IMR-90 (cell line): Measurements from ENCODE around the gene RCAN2. TPM values are rescaled to one million over a fixed set of nuclear protein-coding genes. Genes with fewer than 3 reads are reported as not detected.

Source experiments
- ATAC-seq: fragments of 200-7000 bp; cut with Tn5 transposase; 2 replicates; pipeline ENCODE4 v1.9.1; 2020; ENCODE audit warnings: low read depth, mild to moderate bottlenecking, moderate library complexity
- BruUV-seq: library from RNA; stranded (reverse); fragments of 400-500 nt; replicated peaks from 2 replicates; lab custom pipeline; 2021; lab: Mats Ljungman, UMichigan
- CTCF ChIA-PET: fragments of 300-600 bp; formaldehyde crosslinking; extraction: SDS; loops from one replicate; lab custom pipeline; 2021; ENCODE audit warnings: antibody characterized with exemption; lab: Yijun Ruan, JAX
- POLR2A ChIA-PET: fragments of 300-600 bp; sonication (Branson Sonifier 250); formaldehyde crosslinking; loops from one replicate; lab custom pipeline; 2022; ENCODE audit warnings: antibody characterized with exemption; ENCODE audit not compliant: unreplicated experiment; lab: Charles Lee
- DNase-seq: peaks from one replicate; pipeline ENCODE4 v3.0.0; 2013
- H2AFZ ChIP-seq: replicated peaks from 2 replicates; pipeline ENCODE3; 2013; ENCODE audit warnings: low read length, mild to moderate bottlenecking; ENCODE audit not compliant: poor library complexity
- H2AK5ac ChIP-seq: 2 replicates; pipeline ENCODE4 v1.6.1; 2013; ENCODE audit warnings: low read depth, low read length, inconsistent platforms
- H2AK9ac ChIP-seq: replicated peaks from 2 replicates; pipeline ENCODE3; 2013; ENCODE audit warnings: mild to moderate bottlenecking, low read depth, low read length, moderate library complexity; ENCODE audit not compliant: poor library complexity
- H2BK120ac ChIP-seq: 2 replicates; pipeline ENCODE4 v1.6.1; 2013; ENCODE audit warnings: low read depth, low read length, inconsistent platforms
- H2BK15ac ChIP-seq: 3 replicates; pipeline ENCODE4 v1.6.1; 2013; ENCODE audit warnings: low read depth, low read length, inconsistent platforms
- H2BK20ac ChIP-seq: 2 replicates; pipeline ENCODE4 v1.6.1; 2013; ENCODE audit warnings: low read depth, mild to moderate bottlenecking, inconsistent platforms, low read length, moderate library complexity
- H2BK5ac ChIP-seq: 2 replicates; pipeline ENCODE4 v1.6.1; 2013; ENCODE audit warnings: mild to moderate bottlenecking, low read depth, low read length, inconsistent platforms; ENCODE audit not compliant: poor library complexity, severe bottlenecking
- H3K14ac ChIP-seq: replicated peaks from 2 replicates; pipeline ENCODE4 v1.6.1; 2013; ENCODE audit warnings: low read depth, low read length, inconsistent platforms
- H3K18ac ChIP-seq: 2 replicates; pipeline ENCODE4 v1.6.1; 2013; ENCODE audit warnings: low read depth, low read length, control low read depth
- H3K23ac ChIP-seq: 2 replicates; pipeline ENCODE4 v1.6.1; 2013; ENCODE audit warnings: low read depth, low read length, inconsistent platforms
- H3K27ac ChIP-seq: 2 replicates; pipeline ENCODE4 v1.5.1; 2013; ENCODE audit warnings: mild to moderate bottlenecking, control low read depth, low read length; ENCODE audit not compliant: insufficient read depth
- H3K27me3 ChIP-seq: 2 replicates; pipeline ENCODE4 v1.6.1; 2013; ENCODE audit warnings: low read length; ENCODE audit not compliant: control insufficient read depth, insufficient read depth
- H3K36me3 ChIP-seq: 2 replicates; pipeline ENCODE4 v1.6.1; 2013; ENCODE audit warnings: low read length, mixed read lengths; ENCODE audit not compliant: control insufficient read depth, insufficient read depth
- H3K4ac ChIP-seq: 2 replicates; pipeline ENCODE4 v1.6.1; 2013; ENCODE audit warnings: low read depth, low read length, inconsistent platforms
- H3K4me1 ChIP-seq: 2 replicates; pipeline ENCODE4 v1.6.1; 2013; ENCODE audit warnings: low read length, mixed read lengths; ENCODE audit not compliant: control insufficient read depth, insufficient read depth
- H3K4me2 ChIP-seq: 2 replicates; pipeline ENCODE4 v1.6.1; 2013; ENCODE audit warnings: low read depth, mild to moderate bottlenecking, control low read depth, low read length, moderate library complexity
- H3K4me3 ChIP-seq: 2 replicates; pipeline ENCODE4 v1.5.1; 2013; ENCODE audit warnings: low read depth, mild to moderate bottlenecking, control low read depth, low read length, moderate library complexity; ENCODE audit not compliant: insufficient read depth
- H3K56ac ChIP-seq: 2 replicates; pipeline ENCODE4 v1.6.1; 2013; ENCODE audit warnings: low read length, inconsistent platforms; ENCODE audit not compliant: insufficient read depth; ENCODE audit errors: extremely low read depth
- H3K79me1 ChIP-seq, 2 experiments: 2 replicates each; pipeline ENCODE4 v1.6.1; 2013; ENCODE audit warnings: low read length in 2 of 2, inconsistent platforms in 1 of 2, low read depth in 1 of 2
- H3K9ac ChIP-seq: 2 replicates; pipeline ENCODE4 v1.6.1; 2013; ENCODE audit warnings: low read depth, low read length, control low read depth
- H3K9me1 ChIP-seq: 2 replicates; pipeline ENCODE4 v1.6.1; 2013; ENCODE audit warnings: low read length, inconsistent platforms; ENCODE audit not compliant: insufficient read depth
- H3K9me3 ChIP-seq: 2 replicates; pipeline ENCODE4 v1.6.1; 2013; ENCODE audit warnings: low read length; ENCODE audit not compliant: control insufficient read depth, insufficient read depth
- H4K20me1 ChIP-seq: 2 replicates; pipeline ENCODE4 v1.6.1; 2013; ENCODE audit warnings: low read length, inconsistent platforms; ENCODE audit not compliant: insufficient read depth
- H4K5ac ChIP-seq: 2 replicates; pipeline ENCODE4 v1.6.1; 2013; ENCODE audit warnings: mild to moderate bottlenecking, low read depth, low read length, control low read depth
- H4K8ac ChIP-seq, 2 experiments: 2 replicates each; pipeline ENCODE4 v1.6.1; 2013; ENCODE audit warnings: low read depth in 2 of 2, low read length in 2 of 2, control low read depth in 1 of 2, inconsistent platforms in 1 of 2
- H4K91ac ChIP-seq: 2 replicates; pipeline ENCODE4 v1.6.1; 2013; ENCODE audit warnings: low read depth, low read length, inconsistent platforms; ENCODE audit not compliant: insufficient read depth
- BHLHE40 ChIP-seq: fragments of 150-350 bp; IDR thresholded peaks from 2 replicates; pipeline ENCODE4 v1.6.1; 2016; ENCODE audit warnings: mild to moderate bottlenecking, low read depth, low read length
- CEBPB ChIP-seq: IDR thresholded peaks from 2 replicates; pipeline ENCODE4 v1.6.1; 2012; ENCODE audit warnings: low read depth, low read length, improper control_type of control experiment
- MAFK ChIP-seq: IDR thresholded peaks from 2 replicates; pipeline ENCODE4 v1.6.1; 2012; ENCODE audit warnings: low read depth, low read length, improper control_type of control experiment
- RAD21 ChIP-seq: IDR thresholded peaks from 2 replicates; pipeline ENCODE4 v1.6.1; 2012; ENCODE audit warnings: low read length, improper control_type of control experiment
- RCOR1 ChIP-seq: IDR thresholded peaks from 2 replicates; pipeline ENCODE4 v1.6.1; 2012; ENCODE audit warnings: mild to moderate bottlenecking, low read length, improper control_type of control experiment; ENCODE audit not compliant: insufficient replicate concordance
- SMC3 ChIP-seq: fragments of 150-350 bp; IDR thresholded peaks from 2 replicates; pipeline ENCODE4 v1.6.1; 2016; ENCODE audit warnings: low read depth, mild to moderate bottlenecking, antibody characterized with exemption, low read length, moderate library complexity
- WGBS, 2 experiments: methylation state at CpG; one replicate each; pipeline versions ENCODE4 v1.1.5 to v1.1.7; 2013; ENCODE audit warnings: missing lambda C conversion rate in 2 of 2; ENCODE audit not compliant: insufficient read length in 1 of 2; ENCODE audit errors: extremely low coverage in 2 of 2; 5-methylcytosine and 5-hydroxymethylcytosine counted together
- dilution Hi-C: fragments of 300-500 bp; cut with HindIII; formaldehyde crosslinking; loops from one replicate; pipeline ENCODE4 v1.14.3; 2018; ENCODE audit warnings: low sequenced_read_pairs; ENCODE audit not compliant: unreplicated experiment
- in situ Hi-C: fragments of 300-500 bp; cut with MboI; formaldehyde crosslinking; loops from 3 replicates; pipeline ENCODE4 v1.14.3; 2019; ENCODE audit warnings: low sequenced_read_pairs, inconsistent platforms, mixed read lengths
- intact Hi-C: fragments of 100-400 bp; cut with micrococcal nuclease; formaldehyde crosslinking; loops from 2 replicates; pipeline ENCODE4 v1.10.0; 2022
- polyA plus RNA-seq, 3 experiments: library from polyadenylated mRNA; depleted of rRNA; stranded (reverse); fragments of >200 nt; gene quantifications; 2 replicates each; pipeline ENCODE4 v1.2.3, GENCODE V29; 2012; ENCODE audit warnings: low replicate concordance in 1 of 3
- total RNA-seq: library from RNA; depleted of rRNA; stranded (reverse); fragments of >200 nt; gene quantifications from 2 replicates; pipeline ENCODE4 v1.2.3, GENCODE V29; 2012
- TF ChIP-seq, protein P1 (sequence below): conservative IDR thresholded peaks from 2 replicates; pipeline ENCODE4 v1.5.1; 2012; ENCODE audit warnings: mild to moderate bottlenecking, low read depth, low read length, improper control_type of control experiment

The RCAN2 gene
- total and polyA plus RNA-seq, 2 of the 4 experiments (the other 2 are of a cell fraction) = 1.3 to 1.8 TPM

DNA sequence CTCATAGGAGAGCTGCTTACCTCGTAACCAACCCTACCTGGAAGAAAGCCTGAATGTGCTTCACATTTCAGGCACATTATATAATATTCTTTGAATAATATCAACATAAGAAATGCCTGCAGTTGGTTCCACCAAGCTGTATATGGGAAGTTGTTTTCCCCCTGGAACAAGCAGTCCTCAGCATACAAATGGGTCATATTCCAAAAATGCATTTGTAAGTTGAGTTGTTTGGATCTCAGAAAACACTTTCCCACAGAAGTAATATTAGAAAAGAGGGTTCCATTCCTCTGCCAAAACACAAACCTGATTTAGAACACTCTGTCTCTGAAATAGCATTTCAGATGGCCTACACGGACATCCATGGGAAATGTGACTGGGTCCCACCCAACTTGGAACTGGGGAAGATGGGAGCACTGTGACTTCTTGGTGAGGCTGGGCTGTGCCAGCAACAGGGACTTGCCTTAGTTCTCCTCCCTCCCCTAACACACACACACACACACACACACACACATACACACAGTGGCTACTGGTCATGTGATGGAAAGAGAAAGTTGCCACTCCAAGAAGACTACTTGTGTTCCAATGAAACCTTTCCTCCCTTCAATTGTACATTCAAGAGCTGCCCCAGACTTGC, 11.4 kb upstream of the RCAN2 start:
- Histone ChIP-seq H3K4me3 (no peak overlapping the region), H3K23ac (no peak overlapping the region), H3K27me3 (no peaks in the 10 kb centered on the region; the same call in 1 of the 2 replicates), H3K27ac (no peak overlapping the region), H4K8ac (no peak overlapping the region), H4K91ac (no peak overlapping the region), H3K9me3 (no peaks in the 10 kb centered on the region), H3K79me1 (no peaks in the 10 kb centered on the region), H3K4me2 (no peak overlapping the region), H3K4ac (no peak overlapping the region), H3K56ac (no peak overlapping the region), H3K9me1 (no peaks in the 10 kb centered on the region), H2BK120ac (no peak overlapping the region), H2AK9ac (no peak overlapping the region), H3K9ac (no peak overlapping the region), H2BK20ac (no peak overlapping the region), H3K4me1 (no peaks in the 10 kb centered on the region), H3K36me3 (no peaks in the 10 kb centered on the region), H4K20me1 (no peaks in the 10 kb centered on the region), H2BK5ac (no peak overlapping the region), H3K18ac (no peak overlapping the region), H2BK15ac (no peak overlapping the region), H3K14ac (no peak overlapping the region), H2AFZ (no peak overlapping the region), H2AK5ac (no peak overlapping the region), H4K5ac (no peak overlapping the region)
- DNase-seq = no peak
- dilution Hi-C loops = no loop called here
- no peak for ATAC-seq
- in situ Hi-C loops = no loop called here
- no CpG with 5 or more reads among the region's 2 CpGs for WGBS, 2 experiments
- ChIA-PET POLR2A (no interaction called here), CTCF (no interaction called here)
- no TSS peak for BruUV-seq
- intact Hi-C loops = no loop called here
- TF ChIP-seq SMC3 (no peak), CEBPB (no peak), BHLHE40 (no peak), MAFK (no peak), RCOR1 (no peak), RAD21 (no peak)
- TF ChIP-seq, protein P1, sequence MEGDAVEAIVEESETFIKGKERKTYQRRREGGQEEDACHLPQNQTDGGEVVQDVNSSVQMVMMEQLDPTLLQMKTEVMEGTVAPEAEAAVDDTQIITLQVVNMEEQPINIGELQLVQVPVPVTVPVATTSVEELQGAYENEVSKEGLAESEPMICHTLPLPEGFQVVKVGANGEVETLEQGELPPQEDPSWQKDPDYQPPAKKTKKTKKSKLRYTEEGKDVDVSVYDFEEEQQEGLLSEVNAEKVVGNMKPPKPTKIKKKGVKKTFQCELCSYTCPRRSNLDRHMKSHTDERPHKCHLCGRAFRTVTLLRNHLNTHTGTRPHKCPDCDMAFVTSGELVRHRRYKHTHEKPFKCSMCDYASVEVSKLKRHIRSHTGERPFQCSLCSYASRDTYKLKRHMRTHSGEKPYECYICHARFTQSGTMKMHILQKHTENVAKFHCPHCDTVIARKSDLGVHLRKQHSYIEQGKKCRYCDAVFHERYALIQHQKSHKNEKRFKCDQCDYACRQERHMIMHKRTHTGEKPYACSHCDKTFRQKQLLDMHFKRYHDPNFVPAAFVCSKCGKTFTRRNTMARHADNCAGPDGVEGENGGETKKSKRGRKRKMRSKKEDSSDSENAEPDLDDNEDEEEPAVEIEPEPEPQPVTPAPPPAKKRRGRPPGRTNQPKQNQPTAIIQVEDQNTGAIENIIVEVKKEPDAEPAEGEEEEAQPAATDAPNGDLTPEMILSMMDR = no peak
